Stimulated activated CD4-positive, alpha-beta T cell treated with anti-CD3 and anti-CD28 coated beads, Interleukin-1b, Interleukin-23, amount 100 ng/mL, for 48 hours (primary cell): ENCODE data around the gene RMC1.
"Not testable (repeated sequence)": the region's sequence is repeated elsewhere in the genome, so short reads cannot be mapped to it uniquely, and the experiment has no call there.

ENCODE experiments used
- DNase-seq: peaks from one replicate; pipeline ENCODE4 v3.0.0-alpha.2; 2020

The RMC1 gene

GRCh38 chr18:23567671-23568070 lies 64.4 kb downstream of the RMC1 start:
- no peak for DNase-seq

GRCh38 chr18:23568281-23569138 lies 65.2 kb downstream of the RMC1 start:
- no peak for DNase-seq

GRCh38 chr18:23569299-23570063 lies 66.2 kb downstream of the RMC1 start:
- no peak for DNase-seq

GRCh38 chr18:23570912-23571504 lies 67.7 kb downstream of the RMC1 start:
- DNase-seq: no peak

GRCh38 chr18:23572012-23572411 lies 68.7 kb downstream of the RMC1 start:
- DNase-seq: no peak

- no peak for DNase-seq
Measured at GRCh38 chr18:23572570-23572969, 69.3 kb downstream of the RMC1 start.

- no peak for DNase-seq
Measured at GRCh38 chr18:23573020-23573419, 69.7 kb downstream of the RMC1 start.

GRCh38 chr18:23573626-23574431 lies 70.5 kb downstream of the RMC1 start:
- peak; percentile 20 for DNase-seq

- no peak for DNase-seq
Measured at GRCh38 chr18:23574611-23575308, 71.4 kb downstream of the RMC1 start.

GRCh38 chr18:23575309-23575651 lies 72.0 kb downstream of the RMC1 start:
- no peak for DNase-seq

- DNase-seq: not testable (repeated sequence)
Measured at GRCh38 chr18:23577521-23577920, 74.2 kb downstream of the RMC1 start.

- no peak for DNase-seq
Measured at GRCh38 chr18:23578067-23578701, 74.9 kb downstream of the RMC1 start.

GRCh38 chr18:23578891-23579653 lies 75.8 kb downstream of the RMC1 start:
- no peak for DNase-seq

- DNase-seq: no peak
Measured at GRCh38 chr18:23580677-23581367, 77.5 kb downstream of the RMC1 start.
